Stimulated activated CD8-positive, alpha-beta memory T cell treated with anti-CD3 and anti-CD28 coated beads, Interleukin-4, amount 100 ng/mL, for 1 hour (primary cell): ENCODE data around the gene EMILIN3.

Source experiments
- DNase-seq, 2 donors: peaks; one replicate each; pipeline ENCODE4 v3.0.0-alpha.2; 2020; ENCODE audit warnings: low read depth in 2 of 2, low spot score in 1 of 2

EMILIN3 gene

GRCh38 chr20:41366546-41367392 lies at the start of gene EMILIN3:
Gene EMILIN3, minus strand, starts transcription at chr20:41366818. Its CDS starts 184 bp downstream, at chr20:41366634.
- no peak for DNase-seq

- no peak for DNase-seq
These were observed 48.6 kb upstream of the EMILIN3 start for GRCh38 chr20:41415191-41415590.

GRCh38 chr20:41413169-41413568 lies 46.6 kb upstream of the EMILIN3 start:
- no peak for DNase-seq

GRCh38 chr20:41412324-41413120 lies 45.9 kb upstream of the EMILIN3 start:
- DNase-seq = no peak

- no peak for DNase-seq
These were observed 44.8 kb upstream of the EMILIN3 start for GRCh38 chr20:41411391-41411847.

- no peak for DNase-seq
These were observed 42.4 kb upstream of the EMILIN3 start for GRCh38 chr20:41408986-41409385.

- DNase-seq = no peak
These were observed 41.7 kb upstream of the EMILIN3 start for GRCh38 chr20:41408156-41408794.

GRCh38 chr20:41407607-41408006 lies 41.0 kb upstream of the EMILIN3 start:
- no peak for DNase-seq

GRCh38 chr20:41406896-41407444 lies 40.4 kb upstream of the EMILIN3 start:
- DNase-seq = no peak

GRCh38 chr20:41406353-41406752 lies 39.7 kb upstream of the EMILIN3 start:
- no peak for DNase-seq

- no peak for DNase-seq
These were observed 38.8 kb upstream of the EMILIN3 start for GRCh38 chr20:41405436-41405835.

- no peak for DNase-seq
These were observed 37.0 kb upstream of the EMILIN3 start for GRCh38 chr20:41403604-41404003.

- DNase-seq = no peak
These were observed 31.8 kb upstream of the EMILIN3 start for GRCh38 chr20:41398408-41398807.

- DNase-seq = no peak
These were observed 29.3 kb upstream of the EMILIN3 start for GRCh38 chr20:41395667-41396664.

- DNase-seq = no peak
These were observed 28.5 kb upstream of the EMILIN3 start for GRCh38 chr20:41394931-41395666.

GRCh38 chr20:41394081-41394480 lies 27.5 kb upstream of the EMILIN3 start:
- no peak for DNase-seq

GRCh38 chr20:41393705-41394066 lies 27.1 kb upstream of the EMILIN3 start:
- no peak for DNase-seq

- no peak for DNase-seq
These were observed 26.5 kb upstream of the EMILIN3 start for GRCh38 chr20:41392871-41393704.

GRCh38 chr20:41392295-41392694 lies 25.7 kb upstream of the EMILIN3 start:
- DNase-seq = no peak
